ENCODE results near the gene MORC4. TPM values are rescaled to one million over a fixed set of nuclear protein-coding genes. Genes with fewer than 3 reads are reported as not detected.

Gene MORC4
- polyA plus RNA-seq, 2 of the 4 experiments (the other 2 are of a cell fraction) = 75.7 to 98.2 TPM

DNA sequence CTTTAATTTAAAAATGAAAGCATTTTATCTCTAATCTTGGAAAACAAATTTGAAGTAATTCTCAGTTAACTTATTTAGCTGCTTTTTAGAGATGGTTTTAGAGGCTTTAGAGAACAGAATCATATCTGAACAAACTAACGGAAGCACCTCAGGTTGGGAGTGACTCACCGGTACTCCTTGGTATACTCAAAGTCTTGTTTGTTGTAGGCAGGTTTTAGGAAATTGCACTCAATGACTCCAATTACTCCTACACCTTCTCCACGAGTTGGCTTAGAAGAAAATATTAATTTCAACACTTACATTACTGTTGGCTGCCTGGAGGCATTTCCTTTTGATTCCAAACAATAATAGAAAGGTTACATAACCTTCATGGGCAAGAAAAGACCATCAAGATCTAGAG lies 23.6 kb downstream of the MORC4 start:
- Histone ChIP-seq H3K27ac (peak overlapping the region in 1 of 2 experiments; percentile 7; a peak in 2 of 6 replicates), H3K4me3 (no peak overlapping the region), H3K4me1 (peaks cover 56% of the 10 kb centered on the region), H3K9me3 (no peaks in the 10 kb centered on the region), H3K4me2 (no peak overlapping the region)
- no peak for DNase-seq (ENCODE audit: low read depth in 1 of 2, low spot score in 1 of 2)
- POLR2A ChIA-PET = no interaction called here
- TF ChIP-seq, protein P1, sequence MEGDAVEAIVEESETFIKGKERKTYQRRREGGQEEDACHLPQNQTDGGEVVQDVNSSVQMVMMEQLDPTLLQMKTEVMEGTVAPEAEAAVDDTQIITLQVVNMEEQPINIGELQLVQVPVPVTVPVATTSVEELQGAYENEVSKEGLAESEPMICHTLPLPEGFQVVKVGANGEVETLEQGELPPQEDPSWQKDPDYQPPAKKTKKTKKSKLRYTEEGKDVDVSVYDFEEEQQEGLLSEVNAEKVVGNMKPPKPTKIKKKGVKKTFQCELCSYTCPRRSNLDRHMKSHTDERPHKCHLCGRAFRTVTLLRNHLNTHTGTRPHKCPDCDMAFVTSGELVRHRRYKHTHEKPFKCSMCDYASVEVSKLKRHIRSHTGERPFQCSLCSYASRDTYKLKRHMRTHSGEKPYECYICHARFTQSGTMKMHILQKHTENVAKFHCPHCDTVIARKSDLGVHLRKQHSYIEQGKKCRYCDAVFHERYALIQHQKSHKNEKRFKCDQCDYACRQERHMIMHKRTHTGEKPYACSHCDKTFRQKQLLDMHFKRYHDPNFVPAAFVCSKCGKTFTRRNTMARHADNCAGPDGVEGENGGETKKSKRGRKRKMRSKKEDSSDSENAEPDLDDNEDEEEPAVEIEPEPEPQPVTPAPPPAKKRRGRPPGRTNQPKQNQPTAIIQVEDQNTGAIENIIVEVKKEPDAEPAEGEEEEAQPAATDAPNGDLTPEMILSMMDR (IDR thresholded peaks at IDR 0.05) = no peak
- TF ChIP-seq, protein P2, sequence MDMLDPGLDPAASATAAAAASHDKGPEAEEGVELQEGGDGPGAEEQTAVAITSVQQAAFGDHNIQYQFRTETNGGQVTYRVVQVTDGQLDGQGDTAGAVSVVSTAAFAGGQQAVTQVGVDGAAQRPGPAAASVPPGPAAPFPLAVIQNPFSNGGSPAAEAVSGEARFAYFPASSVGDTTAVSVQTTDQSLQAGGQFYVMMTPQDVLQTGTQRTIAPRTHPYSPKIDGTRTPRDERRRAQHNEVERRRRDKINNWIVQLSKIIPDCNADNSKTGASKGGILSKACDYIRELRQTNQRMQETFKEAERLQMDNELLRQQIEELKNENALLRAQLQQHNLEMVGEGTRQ (IDR thresholded peaks at IDR 0.05) = no peak
- no peak for TF ChIP-seq HEYL (CRISPR knock-in tag; IDR thresholded peaks at IDR 0.05)
- no peak for TF ChIP-seq FOSB (CRISPR knock-in tag; IDR thresholded peaks at IDR 0.05)
- no peak for TF ChIP-seq POLR2AphosphoS2 (conservative IDR thresholded peaks at IDR 0.05; ENCODE audit: low read length)
- no peak for TF ChIP-seq PHF8 (IDR thresholded peaks at IDR 0.05; ENCODE audit: borderline replicate concordance, low read depth)
- no peak for TF ChIP-seq HOXB5 (CRISPR knock-in tag; IDR thresholded peaks at IDR 0.05)
- TF ChIP-seq HDAC2 (IDR thresholded peaks at IDR 0.05) = no peak
- no peak for TF ChIP-seq KDM5A (IDR thresholded peaks at IDR 0.05)
- TF ChIP-seq, protein P3, sequence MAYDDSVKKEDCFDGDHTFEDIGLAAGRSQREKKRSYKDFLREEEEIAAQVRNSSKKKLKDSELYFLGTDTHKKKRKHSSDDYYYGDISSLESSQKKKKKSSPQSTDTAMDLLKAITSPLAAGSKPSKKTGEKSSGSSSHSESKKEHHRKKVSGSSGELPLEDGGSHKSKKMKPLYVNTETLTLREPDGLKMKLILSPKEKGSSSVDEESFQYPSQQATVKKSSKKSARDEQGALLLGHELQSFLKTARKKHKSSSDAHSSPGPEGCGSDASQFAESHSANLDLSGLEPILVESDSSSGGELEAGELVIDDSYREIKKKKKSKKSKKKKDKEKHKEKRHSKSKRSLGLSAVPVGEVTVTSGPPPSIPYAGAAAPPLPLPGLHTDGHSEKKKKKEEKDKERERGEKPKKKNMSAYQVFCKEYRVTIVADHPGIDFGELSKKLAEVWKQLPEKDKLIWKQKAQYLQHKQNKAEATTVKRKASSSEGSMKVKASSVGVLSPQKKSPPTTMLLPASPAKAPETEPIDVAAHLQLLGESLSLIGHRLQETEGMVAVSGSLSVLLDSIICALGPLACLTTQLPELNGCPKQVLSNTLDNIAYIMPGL (CRISPR knock-in tag; IDR thresholded peaks at IDR 0.05; ENCODE audit: borderline replicate concordance) = no peak
- no peak for TF ChIP-seq HOXA7 (CRISPR knock-in tag; IDR thresholded peaks at IDR 0.05)
- TF ChIP-seq ZFP36 (IDR thresholded peaks at IDR 0.05; ENCODE audit: borderline replicate concordance, partially characterized antibody) = no peak
- peak; percentile 32 for FAIRE-seq
- ATAC-seq = no peak
- 65% methylated on average over 3 of the region's 3 CpGs for WGBS (ENCODE audit: missing lambda C conversion rate)
- CTCF ChIA-PET = no interaction called here

GRCh38 chrX:106973433-106974149 lies 26.4 kb downstream of the MORC4 start:
- FAIRE-seq (no peak), DNase-seq (ENCODE audit: low read depth in 1 of 2, low spot score in 1 of 2) (peak in 1 of 2 experiments; percentile 68), ATAC-seq (peak; percentile 87 to 96)
- Histone ChIP-seq H3K4me3 (peak overlapping the region; percentile 10; the same call in 1 of the 3 replicates), H3K9me3 (no peaks in the 10 kb centered on the region), H3K4me1 (peaks cover 58% of the 10 kb centered on the region), H3K27ac (peak overlapping the region; percentile 78 to 80), H3K4me2 (peak overlapping the region; percentile 59)
- ChIA-PET CTCF (interaction anchor here (0.5 to 1.8 kb wide), 5 partner anchors 8 to 660 kb away, joined by 3 to 5 read pairs (median 4); no protein-coding TSS in a partner anchor), POLR2A (interaction anchor here (0.8 to 1.0 kb wide), 2 partner anchors 12 to 14 kb away, joined by 3 to 5 read pairs; no protein-coding TSS in a partner anchor)
- WGBS (ENCODE audit: missing lambda C conversion rate) = 38% methylated on average over 5 of the region's 5 CpGs
- TF ChIP-seq ESRRA (IDR thresholded peaks at IDR 0.05; ENCODE audit: borderline replicate concordance, low read length) (peak; percentile 80; the same call in 1 of the 2 replicates), NFE2L2 (conservative IDR thresholded peaks at IDR 0.05; ENCODE audit: low read length) (no peak), HOXB5 (CRISPR knock-in tag; IDR thresholded peaks at IDR 0.05) (no peak), HES2 (IDR thresholded peaks at IDR 0.05) (peak; percentile 22; the same call in 1 of the 2 replicates), FOSL2 (IDR thresholded peaks at IDR 0.05) (peak; percentile 55; the same call in 1 of the 2 replicates), FOSL2 (CRISPR knock-in tag; IDR thresholded peaks at IDR 0.05) (peak; percentile 46), SMC3 (IDR thresholded peaks at IDR 0.05) (no peak; the same call in 2 of the 3 replicates), JUNB (IDR thresholded peaks at IDR 0.05) (peak; percentile 85), RNF2 (IDR thresholded peaks at IDR 0.05; ENCODE audit: borderline replicate concordance, low read depth) (no peak), POLR2A (IDR thresholded peaks at IDR 0.05; ENCODE audit: low read length) (no peak), MAX (IDR thresholded peaks at IDR 0.05) (no peak), JUN (IDR thresholded peaks at IDR 0.05) (peak; percentile 52 to 83; a peak in 2 of 5 replicates), RARB (CRISPR knock-in tag; IDR thresholded peaks at IDR 0.05) (no peak), CEBPB (IDR thresholded peaks at IDR 0.05) (peak; percentile 72 to 81; a peak in 3 of 4 replicates), HEYL (CRISPR knock-in tag; IDR thresholded peaks at IDR 0.05) (no peak), ZFP36 (IDR thresholded peaks at IDR 0.05; ENCODE audit: borderline replicate concordance, partially characterized antibody) (no peak), POLR2AphosphoS2 (conservative IDR thresholded peaks at IDR 0.05; ENCODE audit: low read length) (no peak), NPAS2 (CRISPR knock-in tag; IDR thresholded peaks at IDR 0.05; ENCODE audit: borderline replicate concordance) (no peak), GATA3 (IDR thresholded peaks at IDR 0.05; ENCODE audit: borderline replicate concordance) (peak; percentile 46; the same call in 1 of the 2 replicates), ZSCAN20 (CRISPR knock-in tag; IDR thresholded peaks at IDR 0.05) (no peak), MAFK (IDR thresholded peaks at IDR 0.05; ENCODE audit: partially characterized antibody) (peak; percentile 6), HOXA7 (CRISPR knock-in tag; IDR thresholded peaks at IDR 0.05) (no peak), EHMT2 (IDR thresholded peaks at IDR 0.05; ENCODE audit: low read depth) (no peak), EP300 (IDR thresholded peaks at IDR 0.05) (peak; percentile 62 to 86; a peak in 4 of 5 replicates), SREBF2 (IDR thresholded peaks at IDR 0.05) (no peak)
- TF ChIP-seq, protein P4, sequence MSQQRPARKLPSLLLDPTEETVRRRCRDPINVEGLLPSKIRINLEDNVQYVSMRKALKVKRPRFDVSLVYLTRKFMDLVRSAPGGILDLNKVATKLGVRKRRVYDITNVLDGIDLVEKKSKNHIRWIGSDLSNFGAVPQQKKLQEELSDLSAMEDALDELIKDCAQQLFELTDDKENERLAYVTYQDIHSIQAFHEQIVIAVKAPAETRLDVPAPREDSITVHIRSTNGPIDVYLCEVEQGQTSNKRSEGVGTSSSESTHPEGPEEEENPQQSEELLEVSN (IDR thresholded peaks at IDR 0.05; ENCODE audit: borderline replicate concordance, low read depth) = no peak
